Astrocyte (in vitro differentiated cells and primary cell): Measurements from ENCODE around the gene FOLR2. TPM values are rescaled to one million over a fixed set of nuclear protein-coding genes. Genes with fewer than 3 reads are reported as not detected.

Source experiments
- DNase-seq: peaks from one replicate; pipeline ENCODE4 v3.0.0-alpha.2; 2010; ENCODE audit warnings: low read depth
- FAIRE-seq: peaks from 2 replicates; lab custom pipeline; 2011; peaks lifted over from hg19 to GRCh38; lab: Jason Lieb, UNC
- H2AFZ ChIP-seq: 2 replicates; pipeline ENCODE4 v1.6.0; 2012; ENCODE audit warnings: low read depth, low read length, inconsistent platforms
- H3K27ac ChIP-seq: 2 replicates; pipeline ENCODE4 v1.5.1; 2011; ENCODE audit warnings: low read depth, low read length, inconsistent platforms
- H3K27me3 ChIP-seq: 2 replicates; pipeline ENCODE4 v1.6.0; 2011; ENCODE audit warnings: low read length, inconsistent platforms; ENCODE audit not compliant: insufficient read depth
- H3K36me3 ChIP-seq: 2 replicates; pipeline ENCODE4 v1.5.1; 2011; ENCODE audit warnings: low read length, inconsistent platforms; ENCODE audit not compliant: insufficient read depth
- H3K4me1 ChIP-seq: 2 replicates; pipeline ENCODE4 v1.5.1; 2011; ENCODE audit warnings: low read length, inconsistent platforms; ENCODE audit not compliant: insufficient read depth
- H3K4me2 ChIP-seq: 2 replicates; pipeline ENCODE4 v1.6.0; 2012; ENCODE audit warnings: low read length, inconsistent platforms
- H3K4me3 ChIP-seq: 2 replicates; pipeline ENCODE4 v1.5.1; 2011; ENCODE audit warnings: low read depth, mild to moderate bottlenecking, low read length, inconsistent platforms; ENCODE audit not compliant: insufficient read depth
- H3K79me2 ChIP-seq: 2 replicates; pipeline ENCODE4 v1.6.0; 2012; ENCODE audit warnings: mild to moderate bottlenecking, low read length, inconsistent platforms; ENCODE audit not compliant: insufficient read depth
- H3K9ac ChIP-seq: 2 replicates; pipeline ENCODE4 v1.6.0; 2012; ENCODE audit warnings: mild to moderate bottlenecking, low read length, inconsistent platforms
- H3K9me3 ChIP-seq: 2 replicates; pipeline ENCODE4 v1.5.1; 2012; ENCODE audit warnings: low read depth, mild to moderate bottlenecking, low read length, inconsistent platforms; ENCODE audit not compliant: insufficient read depth
- H4K20me1 ChIP-seq: 2 replicates; pipeline ENCODE4 v1.6.0; 2012; ENCODE audit warnings: low read length, inconsistent platforms; ENCODE audit not compliant: insufficient read depth
- H3K27ac Mint-ChIP-seq: one replicate; pipeline ENCODE4 v1.8.0; 2021; ENCODE audit warnings: mild to moderate bottlenecking, mixed read lengths; ENCODE audit not compliant: unreplicated experiment
- H3K27me3 Mint-ChIP-seq: one replicate; pipeline ENCODE4 v1.8.0; 2021; ENCODE audit warnings: low read depth, mixed read lengths; ENCODE audit not compliant: unreplicated experiment
- H3K36me3 Mint-ChIP-seq: one replicate; pipeline ENCODE4 v1.8.0; 2021; ENCODE audit warnings: low read depth, mixed read lengths; ENCODE audit not compliant: unreplicated experiment
- H3K4me1 Mint-ChIP-seq: one replicate; pipeline ENCODE4 v1.8.0; 2021; ENCODE audit warnings: low read depth, mixed read lengths; ENCODE audit not compliant: unreplicated experiment
- H3K4me3 Mint-ChIP-seq: one replicate; pipeline ENCODE4 v1.8.0; 2021; ENCODE audit warnings: mild to moderate bottlenecking, moderate library complexity, mixed read lengths; ENCODE audit not compliant: unreplicated experiment
- H3K9me3 Mint-ChIP-seq: one replicate; pipeline ENCODE4 v1.8.0; 2021; ENCODE audit warnings: mild to moderate bottlenecking, mixed read lengths; ENCODE audit not compliant: unreplicated experiment
- EZH2 ChIP-seq: IDR thresholded peaks from 2 replicates; pipeline ENCODE4 v1.6.1; 2012; ENCODE audit warnings: mild to moderate bottlenecking, low read length, inconsistent platforms; ENCODE audit not compliant: insufficient read depth
- total RNA-seq: library from RNA; stranded (reverse); gene quantifications from 2 replicates; pipeline ENCODE4 v1.2.1, GENCODE V29; 2021
- TF ChIP-seq, protein P1 (sequence below): IDR thresholded peaks from 2 replicates; pipeline ENCODE4 v1.5.1; 2011; ENCODE audit warnings: low read depth, mild to moderate bottlenecking, inconsistent platforms, low read length, moderate library complexity; ENCODE audit not compliant: insufficient read depth

FOLR2 gene
- total RNA-seq, 1 donor from 2014 or later: not detected

DNA sequence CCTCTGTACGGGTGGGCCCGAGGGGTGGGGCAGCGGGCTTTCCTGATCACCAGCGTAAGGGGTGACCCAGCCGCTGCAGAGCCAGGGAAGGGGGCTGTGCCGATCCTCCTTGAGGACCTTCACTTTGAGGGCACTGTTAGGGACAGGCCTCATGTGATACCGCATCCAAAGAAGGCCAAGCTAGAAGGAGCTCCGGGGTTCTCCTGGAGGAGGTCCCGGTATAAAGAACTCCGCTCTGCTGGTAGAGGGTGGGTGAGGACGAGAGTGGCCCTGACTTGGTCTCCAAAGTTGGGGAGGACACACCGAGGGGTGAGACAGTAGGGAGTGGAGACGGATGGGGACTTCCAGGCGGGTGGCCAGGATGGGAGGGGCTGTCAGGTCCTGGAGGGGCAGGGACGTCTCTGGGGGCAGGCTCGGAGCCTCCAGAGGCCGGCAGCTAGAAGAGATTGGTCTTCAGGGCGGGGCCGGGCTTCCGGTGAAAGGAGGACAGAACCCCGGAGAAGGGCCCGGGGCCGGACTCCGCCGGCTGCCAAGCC, 22.8 kb downstream of the FOLR2 start:
- Histone ChIP-seq H3K36me3 (peaks cover 17% of the 10 kb centered on the region), H3K4me3 (peak overlapping the region; percentile 40), H3K79me2 (no peaks in the 10 kb centered on the region), H3K9me3 (no peaks in the 10 kb centered on the region), H4K20me1 (peaks cover 53% of the 10 kb centered on the region), H3K27me3 (peaks cover 38% of the 10 kb centered on the region), H2AFZ (no peak overlapping the region), H3K27ac (no peak overlapping the region), H3K4me2 (peak overlapping the region; percentile 85), H3K4me1 (peaks cover 26% of the 10 kb centered on the region), H3K9ac (peak overlapping the region; percentile 40)
- FAIRE-seq: no peak
- peaks cover 12% of the 10 kb centered on the region for H3K9me3 Mint-ChIP-seq
- peak overlapping the region; percentile 59 for H3K27ac Mint-ChIP-seq
- DNase-seq: peak; percentile 41
- peaks cover 13% of the 10 kb centered on the region for H3K4me1 Mint-ChIP-seq
- H3K36me3 Mint-ChIP-seq: peaks cover 16% of the 10 kb centered on the region
- TF ChIP-seq, protein P1, sequence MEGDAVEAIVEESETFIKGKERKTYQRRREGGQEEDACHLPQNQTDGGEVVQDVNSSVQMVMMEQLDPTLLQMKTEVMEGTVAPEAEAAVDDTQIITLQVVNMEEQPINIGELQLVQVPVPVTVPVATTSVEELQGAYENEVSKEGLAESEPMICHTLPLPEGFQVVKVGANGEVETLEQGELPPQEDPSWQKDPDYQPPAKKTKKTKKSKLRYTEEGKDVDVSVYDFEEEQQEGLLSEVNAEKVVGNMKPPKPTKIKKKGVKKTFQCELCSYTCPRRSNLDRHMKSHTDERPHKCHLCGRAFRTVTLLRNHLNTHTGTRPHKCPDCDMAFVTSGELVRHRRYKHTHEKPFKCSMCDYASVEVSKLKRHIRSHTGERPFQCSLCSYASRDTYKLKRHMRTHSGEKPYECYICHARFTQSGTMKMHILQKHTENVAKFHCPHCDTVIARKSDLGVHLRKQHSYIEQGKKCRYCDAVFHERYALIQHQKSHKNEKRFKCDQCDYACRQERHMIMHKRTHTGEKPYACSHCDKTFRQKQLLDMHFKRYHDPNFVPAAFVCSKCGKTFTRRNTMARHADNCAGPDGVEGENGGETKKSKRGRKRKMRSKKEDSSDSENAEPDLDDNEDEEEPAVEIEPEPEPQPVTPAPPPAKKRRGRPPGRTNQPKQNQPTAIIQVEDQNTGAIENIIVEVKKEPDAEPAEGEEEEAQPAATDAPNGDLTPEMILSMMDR: no peak
- TF ChIP-seq EZH2: peak; percentile 67
- peaks cover 34% of the 10 kb centered on the region for H3K27me3 Mint-ChIP-seq
- H3K4me3 Mint-ChIP-seq: peak overlapping the region; percentile 47

DNA sequence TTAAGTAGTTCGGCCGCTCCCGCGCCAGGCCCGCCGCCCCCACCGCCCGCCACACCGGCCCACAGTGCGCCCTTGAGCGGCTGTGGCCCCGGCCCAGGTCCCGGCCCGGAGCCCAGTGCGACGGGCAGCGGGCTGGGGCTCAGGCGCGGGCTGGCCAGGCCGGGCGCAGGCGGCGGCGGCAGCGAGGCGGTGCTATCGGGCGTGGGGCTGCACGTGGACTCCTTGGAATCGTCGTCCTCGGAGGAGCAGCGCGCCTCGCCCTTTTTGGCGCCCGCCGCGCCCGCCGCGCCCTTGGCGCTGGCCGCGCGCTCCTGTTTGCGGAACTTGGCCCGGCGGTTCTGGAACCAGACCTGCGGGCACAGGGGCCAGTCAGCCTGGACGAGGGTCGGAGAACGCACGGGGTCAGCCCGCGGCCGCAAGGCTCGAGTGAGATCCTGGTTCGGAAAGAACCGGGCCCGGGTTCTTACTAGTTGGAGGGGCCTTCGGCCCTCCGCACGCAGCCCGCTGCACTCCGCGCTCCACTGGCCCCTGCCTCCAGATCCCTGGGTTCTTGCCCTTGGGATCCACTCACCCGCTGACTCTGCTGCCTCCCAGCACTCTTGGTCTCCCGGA, 23.4 kb downstream of the FOLR2 start:
- Mint-ChIP-seq H3K4me3 (peak overlapping the region; percentile 84), H3K9me3 (peaks cover 17% of the 10 kb centered on the region), H3K27me3 (peaks cover 40% of the 10 kb centered on the region), H3K4me1 (peaks cover 15% of the 10 kb centered on the region), H3K36me3 (peaks cover 10% of the 10 kb centered on the region), H3K27ac (peak overlapping the region; percentile 79)
- Histone ChIP-seq H3K9ac (no peak overlapping the region), H3K27ac (no peak overlapping the region), H4K20me1 (peaks cover 51% of the 10 kb centered on the region), H2AFZ (no peak overlapping the region), H3K4me2 (peak overlapping the region; percentile 85), H3K9me3 (no peaks in the 10 kb centered on the region), H3K4me3 (no peak overlapping the region), H3K36me3 (peaks cover 12% of the 10 kb centered on the region), H3K79me2 (no peaks in the 10 kb centered on the region), H3K27me3 (peaks cover 43% of the 10 kb centered on the region), H3K4me1 (peaks cover 26% of the 10 kb centered on the region)
- peak; percentile 74 for TF ChIP-seq EZH2
- TF ChIP-seq, protein P1: no peak
- no peak for DNase-seq
- no peak for FAIRE-seq
